B cell (primary cell): Measurements from ENCODE around the gene DAB2IP.

Experiments used
- EZH2 ChIP-seq: IDR thresholded peaks from 2 replicates; pipeline ENCODE4 v1.6.1; 2012; ENCODE audit warnings: borderline replicate concordance, low read depth, mild to moderate bottlenecking, moderate library complexity, low read length; ENCODE audit not compliant: insufficient read depth, poor library complexity, severe bottlenecking
- TF ChIP-seq, protein P1 (sequence below): fragments of 200-600 bp; IDR thresholded peaks from one replicate; pipeline ENCODE4 v1.8.0; 2022; ENCODE audit warnings: antibody characterized with exemption, mild to moderate bottlenecking

DNA sequence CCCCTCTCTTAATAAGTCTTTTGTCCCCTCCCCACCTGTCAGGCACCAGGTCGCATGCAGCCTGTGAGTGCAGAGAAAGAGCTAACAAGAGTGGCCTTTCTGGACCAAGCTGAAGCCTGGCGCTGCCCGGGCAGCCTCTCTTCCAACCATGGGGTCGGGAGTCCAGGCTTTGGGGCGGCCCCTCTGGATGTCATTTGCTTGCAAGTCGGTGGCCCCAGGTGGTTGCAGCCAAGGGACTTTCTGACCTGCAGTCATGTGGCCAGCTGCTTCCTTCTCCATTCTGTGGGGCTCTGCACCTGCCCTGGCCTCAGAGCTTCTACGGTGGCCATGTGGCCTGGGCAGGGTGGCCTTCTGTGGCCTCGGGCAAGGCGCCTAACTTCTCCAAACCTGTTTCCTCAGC, 159.7 kb downstream of the DAB2IP start:
- TF ChIP-seq, protein P1, sequence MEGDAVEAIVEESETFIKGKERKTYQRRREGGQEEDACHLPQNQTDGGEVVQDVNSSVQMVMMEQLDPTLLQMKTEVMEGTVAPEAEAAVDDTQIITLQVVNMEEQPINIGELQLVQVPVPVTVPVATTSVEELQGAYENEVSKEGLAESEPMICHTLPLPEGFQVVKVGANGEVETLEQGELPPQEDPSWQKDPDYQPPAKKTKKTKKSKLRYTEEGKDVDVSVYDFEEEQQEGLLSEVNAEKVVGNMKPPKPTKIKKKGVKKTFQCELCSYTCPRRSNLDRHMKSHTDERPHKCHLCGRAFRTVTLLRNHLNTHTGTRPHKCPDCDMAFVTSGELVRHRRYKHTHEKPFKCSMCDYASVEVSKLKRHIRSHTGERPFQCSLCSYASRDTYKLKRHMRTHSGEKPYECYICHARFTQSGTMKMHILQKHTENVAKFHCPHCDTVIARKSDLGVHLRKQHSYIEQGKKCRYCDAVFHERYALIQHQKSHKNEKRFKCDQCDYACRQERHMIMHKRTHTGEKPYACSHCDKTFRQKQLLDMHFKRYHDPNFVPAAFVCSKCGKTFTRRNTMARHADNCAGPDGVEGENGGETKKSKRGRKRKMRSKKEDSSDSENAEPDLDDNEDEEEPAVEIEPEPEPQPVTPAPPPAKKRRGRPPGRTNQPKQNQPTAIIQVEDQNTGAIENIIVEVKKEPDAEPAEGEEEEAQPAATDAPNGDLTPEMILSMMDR, result no peak
- no peak for TF ChIP-seq EZH2
